ENCODE results near the gene LAMA1. TPM values are rescaled to one million over a fixed set of nuclear protein-coding genes. Genes with fewer than 3 reads are reported as not detected.

The LAMA1 gene
- total RNA-seq, 6 donors from 2014 or later, result 0.89 to 3.1 (median 1.5) TPM

DNA sequence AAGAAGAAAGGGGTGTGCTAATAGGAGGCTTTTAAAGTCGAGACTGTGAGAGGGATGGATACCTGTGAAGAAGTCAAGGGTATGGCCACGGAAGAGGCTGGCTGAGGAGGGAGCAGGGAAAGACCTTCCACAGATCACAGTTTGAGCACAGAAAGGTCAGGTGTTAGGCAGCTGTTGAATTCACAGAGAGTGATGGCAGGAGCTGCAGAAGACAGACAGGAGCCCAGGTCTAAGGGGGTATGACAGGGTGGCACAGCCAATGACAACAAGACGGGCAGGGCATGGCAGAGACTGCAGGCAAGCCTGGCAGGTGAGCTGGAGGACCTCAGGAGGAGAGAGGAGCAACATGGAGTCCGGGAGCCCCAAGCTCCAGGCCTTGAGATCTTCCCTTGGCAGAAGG, 163.1 kb downstream of the LAMA1 start:
- Histone ChIP-seq H3K27me3 (no peaks in the 10 kb centered on the region), H3K9me3 (no peaks in the 10 kb centered on the region), H3K27ac (no peak overlapping the region), H3K4me1 (no peaks in the 10 kb centered on the region), H3K36me3 (no peaks in the 10 kb centered on the region), H3K4me3 (no peak overlapping the region)
- WGBS, 2 donors, result 88 to 92% methylated on average over 4 of the region's 4 CpGs
- DNase-seq (no peak), ATAC-seq (ENCODE audit: low FRiP score in 2 of 2) (no peak)
- TF ChIP-seq EP300 (IDR thresholded peaks at IDR 0.05), result no peak
- TF ChIP-seq CTCF (IDR thresholded peaks at IDR 0.05), result no peak
- no peak for TF ChIP-seq POLR2AphosphoS5 (IDR thresholded peaks at IDR 0.05)
- no peak for TF ChIP-seq POLR2A (IDR thresholded peaks at IDR 0.05)

DNA sequence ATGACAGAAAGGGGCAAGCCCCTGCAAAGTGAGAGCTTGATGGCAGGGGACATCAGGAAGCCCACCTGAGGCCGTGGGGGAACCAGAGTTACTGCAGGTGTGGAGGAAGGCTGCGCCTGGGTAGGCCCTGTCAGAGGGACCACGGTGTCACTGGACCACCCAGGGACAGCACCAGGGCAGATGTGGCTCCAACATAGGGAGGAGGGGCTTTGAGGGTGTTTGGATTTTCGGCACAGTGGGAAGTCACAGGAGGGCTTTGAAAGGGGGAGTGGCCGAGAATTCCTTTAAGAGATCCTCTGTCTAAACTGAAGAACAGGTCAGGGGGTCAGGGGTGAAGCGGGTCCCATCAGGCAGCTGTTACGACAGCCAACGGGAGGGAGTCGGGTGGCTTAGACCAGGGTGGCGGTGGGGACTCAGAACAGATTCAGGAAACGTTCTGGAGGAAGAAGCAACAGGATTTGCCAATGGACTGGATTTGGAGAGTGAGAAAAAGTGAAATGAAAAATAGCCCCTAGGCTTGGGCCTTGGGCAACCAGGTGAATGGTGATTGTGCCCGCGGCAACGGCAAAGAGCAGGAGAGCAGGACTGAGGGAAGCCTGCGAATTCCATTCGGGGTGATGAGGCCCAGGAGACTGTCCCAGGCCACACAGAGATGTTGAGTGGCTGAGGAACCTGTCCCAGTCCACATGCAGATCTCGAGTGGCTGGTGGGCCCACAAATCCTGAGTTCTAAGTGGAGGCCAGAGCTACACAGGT, 166.1 kb downstream of the LAMA1 start:
- WGBS, 2 donors, result 76 to 82% methylated on average over 17 of the region's 17 CpGs
- Histone ChIP-seq H3K27ac (no peak overlapping the region), H3K9me3 (no peaks in the 10 kb centered on the region), H3K27me3 (no peaks in the 10 kb centered on the region), H3K4me1 (no peaks in the 10 kb centered on the region), H3K36me3 (no peaks in the 10 kb centered on the region), H3K4me3 (no peak overlapping the region)
- TF ChIP-seq CTCF (IDR thresholded peaks at IDR 0.05), result no peak
- TF ChIP-seq EP300 (IDR thresholded peaks at IDR 0.05), result no peak
- no peak for TF ChIP-seq POLR2AphosphoS5 (IDR thresholded peaks at IDR 0.05)
- no peak for TF ChIP-seq POLR2A (IDR thresholded peaks at IDR 0.05)
- no peak for ATAC-seq (ENCODE audit: low FRiP score in 2 of 2)
- DNase-seq, result no peak

DNA sequence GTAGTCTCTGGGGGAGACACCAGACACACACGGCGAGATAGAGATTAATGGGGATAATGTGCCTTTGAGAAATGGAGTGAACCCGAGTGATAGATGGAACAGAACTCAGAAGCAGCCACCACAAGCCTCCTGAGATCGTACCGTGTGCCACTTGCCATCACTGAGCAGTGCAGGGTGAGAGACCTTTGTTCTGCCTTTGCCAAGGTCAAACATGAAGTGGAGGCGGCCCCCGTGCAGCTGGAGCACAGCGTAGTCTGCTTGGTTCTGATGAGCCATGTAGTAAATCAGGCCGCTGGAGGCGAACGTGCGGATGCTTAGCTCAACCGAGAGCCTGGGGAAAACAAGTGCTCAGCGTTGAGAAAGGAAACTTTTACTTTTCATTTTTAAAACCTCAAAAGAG, 167.0 kb downstream of the LAMA1 start:
- H3K4me3 ChIP-seq, result no peak overlapping the region
- ATAC-seq (ENCODE audit: low FRiP score in 2 of 2), result peak in 1 of 2 donors; percentile 13
- WGBS, 2 donors, result 89 to 91% methylated on average over 14 of the region's 14 CpGs
- no peaks in the 10 kb centered on the region for H3K4me1 ChIP-seq
- H3K36me3 ChIP-seq, result no peaks in the 10 kb centered on the region
- H3K27ac ChIP-seq, result no peak overlapping the region
- H3K27me3 ChIP-seq, result no peaks in the 10 kb centered on the region
- no peaks in the 10 kb centered on the region for H3K9me3 ChIP-seq
- TF ChIP-seq POLR2A (IDR thresholded peaks at IDR 0.05), result no peak
- DNase-seq, result no peak

DNA sequence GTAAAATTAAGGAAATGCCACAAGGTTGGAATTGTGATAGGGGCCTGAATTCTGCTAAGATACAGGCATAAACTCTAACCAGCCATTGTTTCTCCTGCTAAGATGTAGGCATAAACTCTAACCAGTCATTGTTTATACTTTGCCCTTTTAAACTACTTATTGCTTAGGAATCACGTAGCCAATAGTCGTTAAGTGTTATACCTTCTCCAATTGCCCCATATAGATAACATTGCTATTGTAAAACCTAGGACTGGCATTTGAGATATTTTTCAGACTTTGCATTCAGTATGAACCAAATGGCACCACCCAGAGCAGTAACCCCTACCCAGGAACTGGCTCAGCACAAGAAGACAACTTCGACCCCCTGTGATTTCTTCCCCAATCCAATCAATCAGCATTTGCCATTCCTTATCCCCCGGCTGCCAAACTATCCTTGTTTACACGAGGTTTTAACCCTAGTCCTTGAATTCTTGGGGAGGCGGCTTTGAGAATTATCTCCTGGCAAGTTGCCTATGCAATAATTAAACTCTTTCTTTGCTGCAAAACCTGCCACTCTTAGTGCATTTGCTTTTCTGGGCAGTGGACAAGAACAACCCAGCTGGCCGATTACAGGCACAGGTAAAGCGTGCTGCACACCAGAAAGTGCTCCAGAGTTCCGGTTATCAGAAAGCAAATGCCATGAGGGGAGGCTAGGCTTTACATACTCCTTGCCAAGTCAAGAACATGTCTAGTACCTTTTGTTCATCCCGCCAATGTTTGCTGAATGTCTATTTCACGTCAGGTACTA, 167.6 kb downstream of the LAMA1 start:
- Histone ChIP-seq H3K4me1 (no peaks in the 10 kb centered on the region), H3K9me3 (no peaks in the 10 kb centered on the region), H3K36me3 (no peaks in the 10 kb centered on the region), H3K27me3 (no peaks in the 10 kb centered on the region), H3K27ac (no peak overlapping the region), H3K4me3 (no peak overlapping the region)
- ATAC-seq (ENCODE audit: low FRiP score in 2 of 2) (no peak), DNase-seq (no peak)
- no peak for TF ChIP-seq POLR2A (IDR thresholded peaks at IDR 0.05)
- WGBS, 2 donors, result 63 to 70% methylated on average over 9 to 11 of the region's 11 CpGs

DNA sequence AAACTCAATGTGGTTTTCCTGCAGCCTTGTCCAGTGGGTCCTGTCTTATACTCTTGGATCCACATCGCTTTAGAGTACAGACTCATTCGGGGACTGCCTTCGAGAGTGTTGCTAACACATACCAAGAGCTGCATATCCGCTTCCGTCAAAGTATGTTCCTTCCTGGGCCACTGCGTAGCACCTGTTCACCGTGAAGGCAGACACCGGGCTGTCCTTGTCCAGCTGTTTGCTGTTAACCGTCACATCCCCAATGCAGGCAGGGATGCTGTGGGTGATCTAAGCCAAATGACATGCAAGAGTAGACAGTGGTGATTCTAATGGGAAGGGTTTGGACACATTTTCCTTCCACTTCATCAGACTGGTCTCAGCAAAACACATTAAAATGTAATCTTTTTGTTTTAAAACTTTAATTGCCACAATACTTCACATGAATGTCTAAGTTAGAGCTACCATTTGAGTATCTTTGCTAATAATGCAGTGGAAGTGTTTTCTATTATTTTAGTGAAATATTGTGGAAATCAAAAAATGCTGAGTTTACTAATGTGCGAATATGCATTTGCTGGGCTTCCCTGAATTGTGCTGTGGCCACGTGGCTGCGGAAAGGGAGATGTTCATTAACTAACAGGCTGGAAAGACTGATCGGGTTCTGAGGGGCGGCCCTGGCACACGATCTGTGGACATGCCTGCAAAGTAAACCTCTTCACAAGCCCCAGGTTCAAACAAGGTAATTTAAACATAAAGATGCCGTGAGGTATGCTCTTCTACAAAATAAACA, 169.1 kb downstream of the LAMA1 start:
- H3K36me3 ChIP-seq, result no peaks in the 10 kb centered on the region
- H3K27me3 ChIP-seq, result no peaks in the 10 kb centered on the region
- no peaks in the 10 kb centered on the region for H3K4me1 ChIP-seq
- no peak overlapping the region for H3K27ac ChIP-seq
- H3K9me3 ChIP-seq, result no peaks in the 10 kb centered on the region
- TF ChIP-seq POLR2AphosphoS5 (IDR thresholded peaks at IDR 0.05), result no peak
- no peak for TF ChIP-seq POLR2A (IDR thresholded peaks at IDR 0.05)
- no peak for TF ChIP-seq EP300 (IDR thresholded peaks at IDR 0.05)
- TF ChIP-seq CTCF (IDR thresholded peaks at IDR 0.05), result no peak
- no peak overlapping the region for H3K4me3 ChIP-seq
- ATAC-seq (ENCODE audit: low FRiP score in 2 of 2), result no peak
- 77 to 87% methylated on average over 14 to 16 of the region's 16 CpGs for WGBS, 2 donors
- DNase-seq, result no peak
